NCI-H2107 (cell line): Measurements from ENCODE around the gene ARAP3.

Experiments used
- DNase-seq: peaks from one replicate; lab custom pipeline; 2025; lab: John Stamatoyannopoulos, UW

Gene ARAP3

DNA sequence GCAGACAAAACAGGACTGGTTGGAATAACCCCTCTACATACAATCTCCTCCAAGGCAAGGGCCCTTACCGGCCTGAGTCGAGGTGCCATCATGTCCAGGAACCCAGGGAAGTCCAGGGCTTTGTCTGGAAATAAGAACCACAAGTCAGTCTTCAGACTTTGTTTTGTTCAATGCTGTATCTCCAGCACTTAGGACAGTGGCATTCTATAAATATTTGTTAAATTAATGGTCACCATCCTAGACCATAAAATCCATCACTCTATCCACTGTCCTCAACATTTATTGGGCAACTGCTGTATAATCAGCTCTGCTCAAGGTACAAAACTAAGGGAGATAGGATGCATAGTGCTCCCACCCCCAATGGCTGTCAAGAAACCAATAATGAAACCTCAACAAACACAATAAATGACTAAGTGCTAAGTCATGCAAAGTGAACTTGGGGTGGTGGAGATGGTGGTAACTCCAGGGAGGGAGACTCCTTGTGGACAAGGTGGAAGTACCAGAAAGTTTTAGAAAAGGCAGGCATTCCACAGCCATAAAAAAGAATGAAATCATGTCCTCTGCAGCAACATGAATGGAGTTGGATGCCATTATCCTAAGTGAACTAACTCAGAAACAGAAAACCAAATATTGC, 40.3 kb downstream of the ARAP3 start:
- DNase-seq, result no peak

DNA sequence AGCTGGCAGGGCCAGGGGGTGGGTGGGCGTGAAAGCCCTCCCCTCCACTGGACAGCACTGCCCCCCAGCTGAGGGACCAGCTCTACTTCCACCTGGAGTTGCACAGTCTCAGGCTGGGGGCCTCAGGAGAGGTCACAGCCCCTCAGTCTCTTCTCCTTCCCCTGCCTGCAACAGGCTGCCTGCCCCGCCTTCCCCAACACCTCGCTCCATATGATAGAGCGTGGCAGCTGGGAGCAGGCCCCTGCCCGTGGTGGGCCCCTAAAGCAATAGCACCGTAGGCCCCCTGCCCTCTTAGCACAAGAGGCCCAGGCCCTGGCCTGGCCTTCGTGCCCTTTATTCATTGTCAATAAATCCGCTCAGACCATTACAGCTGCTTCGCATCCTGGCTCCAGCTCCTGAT, 41.3 kb downstream of the ARAP3 start:
- no peak for DNase-seq

GRCh38 chr5:141640051-141640415, 42.0 kb downstream of the ARAP3 start:
- no peak for DNase-seq

DNA sequence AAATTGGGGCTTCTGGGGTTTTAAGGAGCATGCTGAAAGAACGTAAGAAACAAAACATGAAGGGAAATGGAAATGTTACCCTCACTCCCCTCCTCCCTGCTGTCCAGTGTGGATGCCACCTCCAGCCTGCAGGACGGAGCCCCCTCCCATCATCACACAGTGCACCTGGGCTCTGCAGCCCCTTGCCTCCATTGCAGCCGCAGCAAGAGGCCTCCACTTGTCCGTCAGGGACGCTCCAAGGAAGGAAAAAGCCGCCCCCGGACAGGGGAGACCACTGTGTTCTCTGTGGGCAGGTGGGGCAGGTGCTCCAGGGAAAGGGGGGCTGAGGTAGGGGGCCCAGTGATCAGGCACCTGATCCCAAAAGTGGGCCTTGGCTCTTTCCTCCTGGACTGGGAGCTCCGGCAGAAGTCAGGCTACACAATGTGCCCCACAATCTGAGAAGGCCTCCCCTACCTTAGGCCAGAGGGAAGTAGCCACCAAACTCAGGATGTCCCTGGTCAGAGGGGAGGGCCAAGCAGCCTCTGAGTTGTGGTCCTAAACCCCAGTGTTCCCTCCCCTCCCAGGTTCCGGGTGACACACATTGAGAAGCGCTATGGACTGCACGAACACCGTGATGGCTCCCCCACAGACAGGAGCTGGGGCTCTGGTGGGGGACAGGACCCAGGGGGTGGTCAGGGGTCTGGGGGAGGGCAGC, 42.5 kb downstream of the ARAP3 start:
- no peak for DNase-seq

DNA sequence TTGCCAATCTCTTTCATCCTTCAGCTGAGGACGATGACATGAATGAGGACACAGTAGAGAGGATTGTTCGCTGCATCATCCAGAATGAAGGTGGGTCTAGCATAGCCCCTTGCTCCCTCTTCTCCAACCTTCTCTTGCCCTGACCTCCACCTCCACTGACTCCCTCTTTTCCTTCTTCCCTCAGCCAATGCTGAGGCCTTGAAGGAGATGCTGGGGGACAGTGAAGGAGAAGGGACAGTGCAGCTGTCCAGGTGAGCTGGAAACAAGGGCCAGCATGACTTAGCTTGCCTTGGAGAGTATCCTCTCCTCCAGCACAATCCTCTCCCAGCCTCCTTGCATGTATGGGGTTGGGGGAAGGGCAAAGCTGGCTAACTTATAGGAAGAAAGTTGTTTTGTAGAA, 43.3 kb downstream of the ARAP3 start:
- no peak for DNase-seq

DNA sequence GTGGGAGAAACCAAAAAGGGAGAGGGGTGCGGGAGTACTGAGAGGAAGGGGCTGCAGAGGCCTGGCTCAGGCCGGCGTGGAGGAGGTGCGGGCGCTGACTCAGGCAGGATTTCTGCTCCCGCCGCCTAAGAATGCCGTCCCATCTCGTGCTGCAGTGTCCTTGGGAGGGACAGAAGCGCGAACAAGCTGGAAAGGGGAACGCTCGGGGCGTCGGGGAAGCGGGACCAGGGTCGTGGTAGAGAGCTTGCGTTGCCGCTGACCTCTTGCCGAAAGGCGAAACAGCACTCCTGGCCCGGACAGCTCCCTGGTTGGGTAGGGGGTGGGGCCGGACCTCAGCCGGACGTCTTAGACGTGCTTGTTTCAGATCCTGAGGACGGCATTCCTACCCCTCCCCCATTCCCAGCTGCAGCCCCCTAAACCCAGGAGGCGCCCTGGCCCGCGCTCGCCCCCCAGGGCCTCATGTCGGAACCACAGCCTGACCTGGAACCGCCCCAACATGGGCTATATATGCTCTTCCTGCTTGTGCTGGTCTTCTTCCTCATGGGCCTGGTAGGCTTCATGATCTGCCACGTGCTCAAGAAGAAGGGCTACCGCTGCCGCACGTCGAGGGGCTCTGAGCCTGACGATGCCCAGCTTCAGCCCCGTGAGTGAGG, 44.1 kb downstream of the ARAP3 start:
- DNase-seq, result no peak

DNA sequence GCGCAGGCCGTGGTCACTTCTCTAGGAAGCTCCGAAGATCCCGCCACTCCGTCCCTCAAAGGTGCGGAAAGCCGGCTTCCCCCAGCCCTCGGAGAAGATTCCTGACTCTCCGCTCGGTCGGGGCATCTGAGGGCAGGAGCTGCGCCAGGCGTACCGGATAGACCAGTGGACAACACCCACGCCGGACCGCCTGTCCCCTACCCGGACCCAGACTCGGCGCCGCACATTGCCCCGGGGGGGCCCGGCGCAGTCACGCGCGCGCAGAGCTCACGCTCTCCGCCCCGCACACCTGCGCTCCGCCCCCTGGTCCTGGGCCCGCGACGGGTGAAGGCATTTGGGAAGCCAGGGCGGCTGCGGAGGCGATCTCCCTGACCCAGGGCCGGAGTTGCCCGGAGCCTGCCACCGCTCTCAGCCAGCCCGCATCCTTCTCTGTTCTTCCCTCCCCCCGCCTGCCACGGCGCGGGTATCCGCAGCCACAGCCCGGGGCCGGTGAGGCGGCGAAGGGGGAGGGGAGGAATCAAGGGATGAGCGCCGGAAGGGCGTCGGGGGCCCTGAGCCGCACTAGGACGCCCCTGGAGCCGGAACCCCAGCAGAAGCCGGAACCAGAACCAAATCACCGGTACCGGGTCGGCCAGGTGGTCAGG, 44.8 kb downstream of the ARAP3 start:
- DNase-seq, result no peak

- DNase-seq, result peak; percentile 63
Observed at GRCh38 chr5:141636413-141637122, 45.5 kb downstream of the ARAP3 start, which contains the start of the genes HDAC3 and RELL2. HDAC3 (minus strand) TSS chr5:141636849; CDS start chr5:141636790, 59 bp downstream. RELL2 (plus strand) TSS chr5:141636997; CDS start chr5:141638226, 1,229 bp downstream.

DNA sequence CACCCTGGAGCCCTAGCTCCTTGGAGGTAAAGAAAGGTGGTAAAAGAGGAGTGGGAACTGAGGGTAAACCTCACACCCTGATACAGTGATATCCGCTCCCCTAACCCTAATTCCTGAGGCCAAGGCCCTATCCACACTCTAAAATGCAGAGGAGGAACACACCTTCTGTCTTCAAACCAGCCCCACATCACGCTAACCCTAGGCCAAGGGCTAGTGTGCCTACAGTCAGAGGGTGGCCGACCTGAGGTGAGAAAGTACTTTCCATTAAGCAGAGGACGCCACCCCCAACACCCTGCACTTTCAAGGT, 46.0 kb downstream of the ARAP3 start:
- no peak for DNase-seq

DNA sequence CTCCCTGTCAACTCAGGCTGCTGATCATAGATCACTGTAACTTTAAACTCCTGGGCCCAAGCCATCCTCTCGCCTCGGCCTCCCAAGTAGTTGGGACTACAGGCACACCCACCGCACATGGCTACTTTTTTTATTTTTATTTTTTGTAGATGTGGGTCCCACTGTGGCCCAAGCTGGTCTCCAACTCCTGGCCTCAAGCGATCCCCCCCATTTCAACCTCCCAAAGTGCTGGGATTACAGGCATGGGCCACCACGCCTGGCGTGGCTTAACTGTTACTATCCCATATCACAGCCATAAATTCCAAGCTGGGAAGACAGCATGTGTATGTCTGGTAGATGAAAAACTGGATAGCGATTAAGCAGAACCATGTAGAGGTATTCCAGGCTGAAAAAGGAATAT, 46.4 kb downstream of the ARAP3 start:
- DNase-seq, result no peak

DNA sequence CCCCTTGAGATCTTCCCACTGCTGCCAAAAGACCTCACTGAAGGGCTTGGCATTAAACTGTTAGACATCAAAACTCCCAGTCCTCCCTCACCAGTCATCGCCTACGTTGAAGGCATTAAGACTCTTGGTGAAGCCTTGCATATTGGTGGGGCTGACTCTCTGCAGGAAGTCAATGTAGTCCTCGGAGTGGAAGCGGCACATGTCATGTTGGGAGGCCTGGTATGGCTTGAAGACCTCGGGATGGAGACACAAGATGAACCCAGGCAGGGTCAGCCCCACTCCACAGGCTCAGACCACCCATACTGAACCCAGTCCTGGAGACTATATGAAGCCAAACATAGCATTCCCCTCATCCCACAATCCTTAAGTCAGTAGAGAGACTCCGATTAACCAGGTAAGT, 47.3 kb downstream of the ARAP3 start:
- no peak for DNase-seq

GRCh38 chr5:141633871-141634561, 48.0 kb downstream of the ARAP3 start:
- DNase-seq, result no peak

DNA sequence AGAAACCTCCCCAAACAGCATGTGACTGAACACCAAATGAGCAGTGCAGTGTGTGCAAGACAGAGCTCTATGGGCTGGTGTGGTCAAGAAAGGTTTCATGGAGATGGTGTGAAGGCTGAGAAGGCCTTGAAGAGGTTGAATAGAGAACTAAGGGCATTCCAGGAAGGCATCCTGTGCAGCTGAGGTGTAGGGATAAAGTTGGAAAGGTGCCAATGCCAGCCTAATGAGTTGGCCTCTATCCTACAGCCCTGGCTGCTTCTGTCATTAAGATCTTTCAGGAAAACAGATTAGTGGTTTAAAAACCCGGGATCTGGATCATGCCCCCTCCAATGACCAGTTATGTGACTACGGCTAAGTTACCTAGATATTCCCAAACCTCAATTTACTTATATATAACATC, 49.4 kb downstream of the ARAP3 start:
- no peak for DNase-seq

DNA sequence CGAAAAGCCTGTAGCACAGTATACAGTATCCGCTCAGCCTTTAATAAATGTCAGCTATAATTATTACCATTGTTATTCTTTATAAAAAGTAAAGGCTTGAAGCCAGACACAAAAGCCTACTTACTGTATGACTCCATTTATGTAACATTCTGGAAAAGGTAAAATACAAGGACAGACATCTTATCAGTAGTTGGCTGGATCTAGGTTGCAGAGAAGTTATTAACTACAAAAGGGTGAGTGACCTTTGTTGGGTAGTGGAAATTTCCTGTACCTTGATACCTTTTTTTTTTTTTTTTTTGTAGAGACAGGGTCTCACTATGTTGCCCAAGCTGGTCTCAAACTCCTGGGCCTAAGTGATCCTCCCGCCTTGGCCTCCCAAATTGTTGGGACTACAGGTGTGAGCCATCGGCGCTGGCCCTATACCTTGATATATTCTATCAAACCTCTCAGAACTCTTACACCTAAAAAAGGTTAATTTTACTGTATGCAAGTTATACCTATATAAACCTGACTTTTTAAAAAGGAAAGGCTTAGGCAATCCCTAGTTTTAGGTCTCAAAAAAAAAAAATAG, 51.4 kb downstream of the ARAP3 start:
- DNase-seq, result no peak

DNA sequence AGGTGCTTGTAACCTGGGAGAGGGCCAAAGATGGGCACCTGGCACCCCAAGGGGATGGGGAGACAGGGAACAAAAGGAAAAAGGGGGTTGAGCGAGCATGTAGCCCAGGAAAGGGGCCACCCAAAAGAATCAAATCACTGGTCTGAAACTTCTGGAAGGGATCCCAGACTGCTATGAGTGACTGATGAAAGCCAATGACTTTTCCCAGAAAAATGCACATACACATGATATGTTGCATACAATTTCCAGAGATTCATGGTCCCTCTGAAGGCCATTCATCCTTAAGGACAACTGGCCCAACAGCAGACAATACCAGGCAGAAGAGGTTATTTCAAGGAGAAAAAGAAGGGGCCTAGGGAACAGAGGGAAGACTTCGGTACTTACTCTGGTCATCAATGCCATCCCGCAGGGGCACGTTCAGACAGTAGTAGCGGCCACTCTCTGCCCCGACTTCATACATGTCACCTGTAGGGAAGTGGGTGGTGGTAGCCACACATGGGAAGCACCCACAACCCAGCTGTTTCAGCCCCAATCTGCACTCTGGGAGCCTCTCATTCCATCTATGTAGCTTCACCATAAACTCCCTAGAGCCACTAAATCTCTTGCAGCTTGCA, 53.7 kb downstream of the ARAP3 start:
- DNase-seq, result no peak

DNA sequence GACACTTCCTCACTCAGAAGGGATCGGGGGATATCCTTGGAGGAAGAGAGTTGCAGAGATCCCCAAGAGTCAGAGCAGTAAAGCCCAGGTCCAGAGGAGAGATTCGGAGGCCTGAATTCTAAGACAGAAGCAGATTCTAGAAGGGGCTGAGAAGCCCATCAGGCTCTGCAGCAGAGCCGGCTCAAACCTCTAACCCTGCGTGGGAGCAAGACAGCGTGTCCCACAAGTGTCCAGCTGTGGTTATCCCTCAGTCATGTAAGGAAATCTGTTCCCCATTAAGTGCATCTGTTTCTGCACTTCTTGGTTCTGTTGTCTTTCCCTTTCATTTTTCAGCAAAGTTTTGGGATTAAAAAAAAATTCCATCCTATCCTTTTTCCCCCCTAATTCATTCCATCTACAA, 58.4 kb downstream of the ARAP3 start:
- no peak for DNase-seq

GRCh38 chr5:141623186-141623585, 58.8 kb downstream of the ARAP3 start:
- DNase-seq, result no peak

DNA sequence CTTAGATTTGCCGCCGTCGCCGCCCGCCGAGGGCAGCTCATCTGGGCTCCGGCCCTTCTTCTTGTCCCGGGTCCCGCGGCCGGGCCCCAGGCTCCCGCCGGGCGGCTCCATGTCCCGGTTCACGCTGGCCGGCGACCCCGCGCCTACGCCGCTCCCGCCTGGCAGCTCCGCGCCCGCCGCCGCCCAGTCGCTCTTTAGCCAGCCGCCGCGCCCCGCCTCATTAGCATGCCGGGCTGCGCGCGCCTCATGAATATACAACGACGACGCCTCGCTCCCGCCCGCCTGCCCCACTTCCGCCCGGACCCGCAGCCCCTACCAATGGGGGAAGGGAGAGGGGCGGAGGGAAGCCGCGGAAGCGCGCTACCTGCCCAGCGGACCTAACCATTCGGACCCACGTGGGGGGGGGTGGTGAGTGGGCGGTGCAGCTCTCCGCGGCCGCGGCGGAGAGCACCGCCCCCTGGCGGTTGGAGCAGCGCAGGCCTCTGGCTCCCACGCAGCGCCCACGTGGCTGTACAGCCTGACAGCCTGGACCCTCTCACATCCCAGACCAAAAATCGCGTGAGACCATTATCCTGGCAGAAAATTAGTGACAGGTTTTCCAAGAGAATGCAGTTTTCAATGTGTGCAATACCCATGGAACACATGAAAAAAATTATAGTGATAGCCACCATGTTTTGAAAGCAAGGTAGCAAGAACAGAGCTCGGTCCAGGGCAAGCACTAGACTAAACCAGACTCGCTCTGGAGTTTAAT, 63.1 kb downstream of the ARAP3 start, which contains the start of gene DIAPH1:
Gene DIAPH1 (minus strand): TSS at position 197 of the 751 bp plus-strand sequence. CDS start 86 bp downstream, at position 111.
- peak; percentile 71 for DNase-seq

DNA sequence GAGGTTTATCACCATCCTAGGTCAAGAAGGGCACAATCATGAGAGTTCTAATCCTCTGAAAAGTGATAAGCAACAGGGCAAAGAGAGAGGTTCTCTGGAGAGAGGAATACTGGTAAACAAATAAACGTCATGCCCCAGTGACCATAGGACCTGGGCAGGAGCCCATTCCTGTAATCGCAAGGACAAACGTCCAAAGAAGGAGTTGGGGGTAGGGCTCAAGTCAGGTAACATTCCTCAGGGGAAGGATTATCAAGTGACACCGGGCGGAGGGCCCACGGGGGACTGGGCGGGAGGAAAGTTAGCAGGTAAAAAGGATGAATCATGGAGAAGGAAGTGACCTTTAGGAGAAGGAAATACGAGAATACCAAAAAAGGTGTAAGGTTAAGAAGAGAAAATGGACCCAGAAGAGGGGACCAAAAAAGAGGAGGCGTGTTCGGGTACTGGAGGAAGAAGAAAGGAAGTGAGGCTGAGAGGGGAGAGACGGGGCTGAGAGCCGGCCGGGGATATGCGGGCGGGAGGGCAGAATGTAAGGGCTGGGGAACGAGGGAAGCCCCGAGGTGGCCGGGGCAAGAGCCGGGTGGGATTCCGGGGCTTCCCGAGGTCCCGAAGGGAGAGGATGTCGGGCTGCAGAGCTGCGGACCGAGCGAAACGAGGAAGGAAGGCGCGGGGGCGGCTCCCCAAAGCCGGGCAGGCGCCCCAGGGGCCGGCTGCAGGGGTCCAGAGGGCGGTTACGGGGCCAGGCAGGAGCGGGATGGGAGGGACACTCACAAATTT, 63.8 kb downstream of the ARAP3 start:
- DNase-seq, result no peak
